Measurements from ENCODE around the gene IGSF9B.
A peak's percentile ranks its signal among the peaks of the same experiment; 100 is the strongest.

The IGSF9B gene

GRCh38 chr11:133951327-133952198 lies 5.2 kb downstream of the IGSF9B start:
- DNase-seq (ENCODE audit: low spot score) = no peak
- TF ChIP-seq CTCF (IDR thresholded peaks at IDR 0.05; ENCODE audit: extremely low read depth, insufficient read depth, missing control alignments) = no peak
- in situ Hi-C loops (cut with MboI; ENCODE audit: low pct_unique_long_range_greater_than_20kb, low sequenced_read_pairs, unreplicated experiment) = no loop called here

GRCh38 chr11:133950874-133951326 lies 5.9 kb downstream of the IGSF9B start:
- no peak for DNase-seq (ENCODE audit: low spot score)
- in situ Hi-C loops (cut with MboI; ENCODE audit: low pct_unique_long_range_greater_than_20kb, low sequenced_read_pairs, unreplicated experiment) = no loop called here
- no peak for TF ChIP-seq CTCF (IDR thresholded peaks at IDR 0.05; ENCODE audit: extremely low read depth, insufficient read depth, missing control alignments)

- no peak for TF ChIP-seq CTCF (IDR thresholded peaks at IDR 0.05; ENCODE audit: extremely low read depth, insufficient read depth, missing control alignments)
- no peak for DNase-seq (ENCODE audit: low spot score)
- in situ Hi-C loops (cut with MboI; ENCODE audit: low pct_unique_long_range_greater_than_20kb, low sequenced_read_pairs, unreplicated experiment) = no loop called here
Measured at GRCh38 chr11:133950421-133950820, 6.3 kb downstream of the IGSF9B start.

GRCh38 chr11:133949129-133949528 lies 7.6 kb downstream of the IGSF9B start:
- no peak for DNase-seq (ENCODE audit: low spot score)
- TF ChIP-seq CTCF (IDR thresholded peaks at IDR 0.05; ENCODE audit: extremely low read depth, insufficient read depth, missing control alignments) = no peak
- in situ Hi-C loops (cut with MboI; ENCODE audit: low pct_unique_long_range_greater_than_20kb, low sequenced_read_pairs, unreplicated experiment) = no loop called here

- in situ Hi-C loops (cut with MboI; ENCODE audit: low pct_unique_long_range_greater_than_20kb, low sequenced_read_pairs, unreplicated experiment) = no loop called here
- TF ChIP-seq CTCF (IDR thresholded peaks at IDR 0.05; ENCODE audit: extremely low read depth, insufficient read depth, missing control alignments) = no peak
- no peak for DNase-seq (ENCODE audit: low spot score)
Measured at GRCh38 chr11:133948711-133949110, 8.1 kb downstream of the IGSF9B start.

GRCh38 chr11:133947321-133947756 lies 9.4 kb downstream of the IGSF9B start:
- DNase-seq (ENCODE audit: low spot score) = peak; percentile 77
- in situ Hi-C loops (cut with MboI; ENCODE audit: low pct_unique_long_range_greater_than_20kb, low sequenced_read_pairs, unreplicated experiment) = no loop called here
- no peak for TF ChIP-seq CTCF (IDR thresholded peaks at IDR 0.05; ENCODE audit: extremely low read depth, insufficient read depth, missing control alignments)
